NCI-H2171 (cell line): Measurements from ENCODE around the gene MAN2B2.

Experiments used
- DNase-seq: peaks from one replicate; lab custom pipeline; 2025; lab: John Stamatoyannopoulos, UW

The MAN2B2 gene

DNA sequence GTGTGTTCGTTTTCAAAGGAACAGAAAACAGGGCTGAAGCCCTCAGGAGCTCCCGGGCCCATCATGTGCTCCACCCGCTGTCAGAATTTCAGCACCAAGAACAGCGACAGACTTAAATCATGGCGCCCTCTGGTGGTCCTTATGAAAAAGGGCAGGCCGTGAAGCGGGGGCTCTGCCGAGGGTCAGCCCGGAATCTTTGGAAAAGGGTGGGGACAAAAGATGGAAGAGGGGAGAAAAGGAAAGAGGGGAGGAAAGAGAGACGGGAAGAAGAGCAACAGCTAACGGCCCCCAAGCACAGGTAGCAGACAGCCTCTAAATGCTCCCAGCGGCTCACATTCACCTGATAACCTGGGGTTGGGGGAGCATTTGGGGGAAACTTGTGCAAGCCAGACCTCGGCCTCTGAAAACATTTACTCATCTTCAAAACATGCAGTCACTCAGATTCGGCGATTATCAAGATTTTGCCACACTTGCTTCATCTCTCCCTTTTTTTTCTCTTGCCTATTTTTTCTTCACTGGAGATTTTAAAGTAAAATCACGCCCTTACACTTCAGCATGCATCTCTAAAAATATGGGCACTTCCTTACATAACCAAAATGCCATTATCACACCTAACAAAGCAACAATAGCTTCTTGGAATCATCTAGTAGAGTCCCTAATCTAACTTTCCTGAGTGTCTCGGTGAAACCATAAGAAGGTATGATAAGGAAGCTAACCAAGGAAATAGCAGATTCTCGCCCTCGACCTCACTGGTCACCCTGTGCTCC lies 28.1 kb upstream of the MAN2B2 start:
- peak; percentile 43 for DNase-seq

DNA sequence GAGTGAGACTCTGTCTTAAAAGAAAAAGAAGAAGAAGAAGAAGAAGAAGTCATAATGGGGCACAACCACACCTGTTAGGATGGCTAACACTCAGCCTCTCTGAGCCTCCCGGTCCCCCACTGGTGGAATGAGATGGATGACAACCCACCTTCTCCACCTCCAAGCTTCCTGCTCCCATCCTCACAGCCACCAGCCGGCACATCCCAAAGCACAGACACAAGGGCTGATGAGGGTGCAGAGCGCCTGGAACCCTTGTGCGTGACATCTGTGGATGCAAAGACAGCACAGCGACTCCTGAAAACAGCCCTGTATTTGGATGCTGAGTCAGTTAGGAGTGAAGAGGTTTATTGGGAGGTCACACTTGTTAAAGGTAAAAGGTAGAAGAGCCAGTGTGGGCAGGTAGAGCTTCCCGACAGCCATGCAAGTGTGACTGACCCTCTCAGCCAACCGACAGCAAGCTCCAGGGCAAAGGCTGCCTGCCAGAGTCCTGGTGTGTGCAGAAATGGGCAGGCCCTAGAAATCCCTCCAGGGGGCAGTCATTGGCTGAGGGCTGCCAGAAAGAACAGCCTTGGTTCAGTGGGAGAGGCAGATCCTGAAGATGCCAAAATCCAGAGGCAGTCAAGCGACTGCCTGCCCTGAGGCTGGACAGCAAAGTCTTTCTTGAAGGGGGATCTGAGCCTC lies 26.6 kb upstream of the MAN2B2 start:
- DNase-seq = no peak

DNA sequence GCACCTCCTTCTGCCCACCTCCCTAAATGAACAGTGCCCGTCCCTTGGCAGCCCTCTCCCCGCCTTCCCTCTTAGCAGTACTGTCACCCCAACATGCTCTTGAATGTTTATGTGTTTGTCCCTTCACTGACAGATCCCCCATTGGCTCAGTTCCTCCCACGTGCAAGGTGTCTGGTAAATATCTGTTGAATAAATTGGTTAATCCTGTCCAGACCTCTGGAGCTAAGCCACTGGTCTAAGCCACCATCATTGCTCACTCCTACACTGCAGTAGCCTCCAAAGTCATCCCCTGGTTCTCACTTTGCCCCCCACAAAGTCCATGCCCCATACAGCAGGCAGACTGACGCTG lies 26.1 kb upstream of the MAN2B2 start:
- DNase-seq = no peak

DNA sequence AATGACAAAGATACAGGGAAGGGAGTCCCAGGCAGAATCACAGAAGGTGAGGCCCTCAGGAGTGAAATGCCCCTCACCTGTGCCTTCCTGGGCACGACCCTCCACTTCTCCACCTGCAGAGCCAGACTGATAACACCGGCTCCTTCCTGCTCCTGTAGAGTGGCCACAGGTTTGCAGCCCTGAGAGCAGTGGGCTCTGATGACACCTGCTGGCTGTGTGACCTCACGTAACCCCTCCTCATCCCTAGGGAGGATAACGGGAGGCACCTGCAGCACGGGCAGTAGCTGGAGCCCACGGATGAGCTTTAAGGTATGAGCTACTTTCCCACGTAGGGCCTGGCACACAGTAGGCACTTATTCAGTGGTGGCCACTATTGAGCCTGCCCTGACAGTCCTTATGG lies 25.5 kb upstream of the MAN2B2 start:
- no peak for DNase-seq

DNA sequence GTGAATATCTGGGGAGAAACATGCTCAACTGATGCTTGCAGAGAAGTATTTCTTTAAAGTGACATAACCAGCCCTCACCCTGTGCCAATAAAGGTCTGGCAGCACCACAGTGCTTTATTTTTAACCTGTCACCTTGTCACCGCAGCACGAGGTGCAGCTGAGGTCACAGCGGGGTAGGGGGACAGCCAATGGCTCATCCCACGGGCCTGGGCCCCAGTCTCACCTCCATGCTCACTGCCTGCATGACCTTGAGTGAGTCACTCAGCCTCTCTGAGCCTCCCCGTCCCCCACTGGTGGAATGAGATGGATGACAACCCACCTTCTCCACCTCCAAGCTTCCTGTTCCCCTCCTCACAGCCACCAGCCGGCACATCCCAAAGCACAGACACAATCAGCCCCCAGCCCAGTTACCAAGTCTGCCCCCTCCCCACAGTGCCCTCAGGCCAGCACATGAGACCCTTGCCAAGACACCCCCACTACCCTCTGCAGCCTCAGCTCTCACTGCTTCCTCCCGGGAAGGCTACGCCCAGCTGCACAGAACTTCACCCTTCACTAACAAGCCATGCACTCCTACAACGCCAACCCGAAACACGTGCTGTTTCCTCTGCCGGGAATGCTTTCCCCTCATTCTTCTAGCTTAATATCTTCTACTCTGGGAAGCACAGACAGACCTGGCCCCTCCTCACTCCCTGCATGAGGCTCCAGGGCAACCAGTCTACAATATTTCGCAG lies 24.9 kb upstream of the MAN2B2 start:
- DNase-seq = no peak

DNA sequence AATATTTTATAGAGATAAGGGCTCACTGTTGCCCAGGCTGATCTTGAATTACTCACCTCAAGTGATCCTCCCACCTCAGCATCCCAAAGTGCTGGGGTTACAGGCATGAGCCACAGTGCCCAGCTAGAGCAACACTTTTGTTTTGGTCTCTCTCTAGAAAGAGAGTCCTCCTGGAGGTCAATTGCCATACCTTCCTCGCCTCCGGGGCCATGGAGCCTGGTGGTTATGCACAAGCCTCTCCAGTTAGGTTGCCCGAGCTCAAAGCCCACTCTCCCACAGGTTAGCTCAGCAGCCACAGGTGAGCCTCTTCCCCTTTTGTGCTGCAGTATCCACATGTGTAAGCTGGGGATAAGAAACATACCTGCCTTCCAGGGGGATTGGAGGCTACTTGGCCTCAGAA lies 24.2 kb upstream of the MAN2B2 start:
- no peak for DNase-seq

DNA sequence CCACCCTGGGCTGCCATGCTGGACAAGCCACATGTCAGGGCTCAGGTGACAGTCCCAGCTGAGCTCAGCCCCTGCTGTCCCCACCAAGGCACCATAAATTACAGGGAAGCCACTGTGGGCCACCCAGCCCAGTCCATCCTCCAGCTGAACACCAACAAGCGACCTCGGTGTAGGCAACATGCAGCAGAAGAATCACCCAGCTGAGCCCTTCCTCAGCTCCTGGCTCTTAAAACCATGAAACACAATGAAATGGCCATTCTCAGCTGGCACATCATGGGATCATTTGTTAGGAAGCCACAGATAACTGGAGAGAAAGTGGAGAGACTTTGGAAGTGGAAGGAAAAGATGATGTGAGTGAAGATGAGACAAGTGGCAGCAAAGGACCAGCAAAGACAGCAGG lies 23.3 kb upstream of the MAN2B2 start:
- no peak for DNase-seq

DNA sequence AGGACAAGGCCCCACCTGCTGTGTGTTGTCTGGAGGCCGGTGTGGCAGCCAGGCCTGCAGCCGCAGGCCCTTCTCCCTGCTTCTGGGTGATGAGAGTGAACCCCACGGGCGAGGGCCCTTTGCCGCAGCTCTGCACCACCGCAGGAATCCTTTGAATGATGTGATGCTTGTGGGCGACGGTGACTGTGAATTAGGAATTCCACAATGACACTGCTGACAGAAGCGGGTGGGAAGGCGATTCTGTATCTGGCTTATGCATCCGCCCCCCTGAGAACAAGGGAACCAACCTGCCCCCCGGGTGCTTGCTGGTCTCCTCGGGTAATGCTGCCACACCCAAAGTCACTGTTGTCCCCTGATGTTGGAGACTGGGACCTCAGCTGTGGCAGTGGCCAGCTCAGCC lies 19.5 kb upstream of the MAN2B2 start:
- no peak for DNase-seq

DNA sequence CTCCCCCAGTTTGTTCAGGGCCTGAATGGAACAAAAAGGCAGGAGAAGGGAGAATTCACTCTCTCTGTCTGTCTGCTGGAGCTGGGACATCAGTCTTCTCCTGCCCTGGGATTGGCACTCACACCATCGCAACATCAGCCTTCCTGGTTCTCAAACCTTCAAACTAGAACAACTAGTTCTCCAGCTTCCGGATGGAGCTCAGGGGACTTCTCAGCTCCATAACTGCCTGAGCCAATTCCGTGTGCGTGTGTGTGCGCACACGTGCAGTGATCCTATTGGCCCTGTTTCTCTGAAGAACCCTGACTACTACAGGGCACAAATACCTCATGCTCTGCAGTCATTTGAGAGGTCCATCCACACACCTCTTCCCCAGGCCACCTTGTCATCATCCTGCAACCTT lies 18.7 kb upstream of the MAN2B2 start:
- no peak for DNase-seq

DNA sequence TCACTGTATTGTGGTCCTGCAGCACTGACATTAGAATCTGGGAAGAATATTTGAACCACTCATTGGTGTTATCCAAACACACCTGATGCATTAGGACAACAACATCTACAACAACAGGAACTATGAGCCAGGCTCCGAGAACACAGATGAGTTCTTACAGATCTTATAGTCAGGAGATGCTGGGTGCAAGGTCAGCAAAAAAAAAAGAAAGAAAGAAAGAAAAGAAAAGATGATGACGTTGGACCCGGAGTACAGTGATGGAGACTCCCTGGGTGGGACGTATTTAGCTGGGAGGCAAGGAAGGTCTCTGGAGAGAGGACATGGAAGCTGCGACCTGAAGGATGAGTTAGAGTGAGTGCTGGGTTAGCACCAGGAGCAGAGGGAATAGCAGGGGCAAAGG lies 17.8 kb upstream of the MAN2B2 start:
- no peak for DNase-seq

DNA sequence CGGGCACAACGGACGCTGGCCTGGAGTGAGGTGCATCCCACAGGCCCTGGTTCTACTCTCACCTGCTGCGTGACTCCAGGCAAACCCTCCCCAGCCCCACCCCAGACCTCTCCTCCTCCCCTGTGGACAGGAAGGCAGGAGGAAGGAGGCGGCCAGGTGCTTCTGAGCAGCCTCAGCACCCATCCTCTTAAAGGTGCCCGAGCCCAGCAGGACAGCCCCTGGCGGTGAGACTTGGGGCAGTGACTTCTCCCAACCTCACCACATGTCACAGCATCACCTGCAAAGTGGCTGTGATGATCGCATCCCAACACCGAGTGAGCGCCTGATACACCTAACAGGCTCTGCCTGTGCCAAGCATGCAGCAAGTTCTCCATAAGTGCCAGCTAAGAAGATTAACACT lies 17.1 kb upstream of the MAN2B2 start:
- no peak for DNase-seq

DNA sequence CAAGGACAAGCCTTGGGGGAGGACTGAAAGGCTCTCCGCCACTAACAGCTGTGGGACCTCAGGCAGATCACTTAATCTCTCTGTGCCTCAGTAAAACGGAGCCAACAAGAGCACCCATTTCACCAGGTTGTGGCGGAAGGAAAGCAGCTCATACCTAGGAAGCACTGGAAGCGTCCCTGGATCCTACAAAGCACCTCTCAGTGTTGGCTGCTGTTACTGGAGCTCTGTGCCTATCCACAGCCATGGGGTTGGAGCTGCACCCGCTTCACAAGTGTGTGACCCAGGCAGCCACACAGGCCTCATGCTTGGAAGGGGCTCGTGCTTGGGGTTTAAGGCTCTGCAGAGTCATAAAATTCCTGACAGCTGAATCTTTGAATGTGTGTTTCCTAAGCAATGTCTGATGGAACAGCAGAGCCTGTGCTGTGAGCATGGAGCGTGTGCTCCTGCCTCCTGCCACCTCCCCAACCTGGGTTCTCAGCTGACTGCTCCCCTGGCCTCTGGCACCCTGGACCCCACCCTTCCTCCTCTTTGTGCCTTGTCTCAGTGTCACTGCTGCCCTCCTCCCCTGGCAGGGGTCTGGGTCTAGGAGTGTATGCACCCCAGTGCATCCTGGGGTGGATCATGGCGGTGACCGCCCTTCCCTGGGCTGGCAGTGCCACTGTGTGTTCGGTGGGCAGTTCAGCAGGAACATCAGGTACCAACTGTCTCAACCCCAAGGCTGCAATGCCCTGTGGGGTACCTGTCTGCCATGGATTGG lies 14.4 kb upstream of the MAN2B2 start:
- DNase-seq = no peak

DNA sequence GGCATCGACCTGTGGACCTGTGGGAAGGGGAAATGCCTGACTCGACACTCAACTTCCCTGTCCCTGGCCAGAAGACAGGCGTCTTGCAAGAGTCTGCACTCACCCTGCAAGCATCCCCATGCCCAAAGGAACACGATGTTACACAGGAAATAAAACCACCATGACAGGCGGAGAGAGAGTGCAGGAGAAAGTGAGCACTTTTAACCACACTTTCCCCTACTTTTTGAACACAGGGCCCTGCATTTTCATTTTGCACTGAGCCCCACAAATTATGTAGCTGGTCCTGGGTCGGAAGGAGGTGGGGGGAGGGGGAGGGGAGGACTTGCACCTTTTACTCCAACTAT lies 13.8 kb upstream of the MAN2B2 start:
- DNase-seq = no peak

DNA sequence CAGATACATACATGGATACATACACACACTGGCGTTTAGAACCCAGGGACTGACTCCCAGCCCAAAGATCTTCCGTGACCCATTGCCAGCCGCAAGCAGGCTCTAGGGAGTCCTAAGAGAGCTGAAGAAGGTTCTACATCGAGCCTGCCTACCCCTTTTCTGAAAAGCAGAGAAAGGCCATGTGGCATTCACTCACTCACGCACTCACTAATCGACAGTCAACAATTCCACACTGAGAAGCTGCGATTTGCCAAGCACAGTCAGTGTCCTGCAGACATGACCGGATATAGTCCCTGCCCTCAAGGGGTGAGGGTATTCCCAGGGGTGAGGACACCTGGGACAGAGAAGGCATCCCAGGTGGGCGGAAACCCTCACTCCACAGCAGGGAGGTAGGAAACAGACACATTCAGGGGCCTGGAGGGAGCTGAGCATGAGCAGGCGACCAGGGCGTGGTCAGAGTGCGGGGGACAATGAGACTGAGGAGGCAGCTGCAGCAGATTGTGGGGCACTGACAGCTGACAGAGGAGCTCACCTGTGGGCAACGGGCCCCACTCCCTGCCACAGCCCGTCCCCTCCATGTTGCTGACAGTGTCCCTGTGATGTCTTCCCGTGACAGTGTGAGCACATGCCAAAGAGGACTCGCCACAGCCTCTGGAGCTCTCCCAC lies 13.2 kb upstream of the MAN2B2 start:
- DNase-seq = no peak

DNA sequence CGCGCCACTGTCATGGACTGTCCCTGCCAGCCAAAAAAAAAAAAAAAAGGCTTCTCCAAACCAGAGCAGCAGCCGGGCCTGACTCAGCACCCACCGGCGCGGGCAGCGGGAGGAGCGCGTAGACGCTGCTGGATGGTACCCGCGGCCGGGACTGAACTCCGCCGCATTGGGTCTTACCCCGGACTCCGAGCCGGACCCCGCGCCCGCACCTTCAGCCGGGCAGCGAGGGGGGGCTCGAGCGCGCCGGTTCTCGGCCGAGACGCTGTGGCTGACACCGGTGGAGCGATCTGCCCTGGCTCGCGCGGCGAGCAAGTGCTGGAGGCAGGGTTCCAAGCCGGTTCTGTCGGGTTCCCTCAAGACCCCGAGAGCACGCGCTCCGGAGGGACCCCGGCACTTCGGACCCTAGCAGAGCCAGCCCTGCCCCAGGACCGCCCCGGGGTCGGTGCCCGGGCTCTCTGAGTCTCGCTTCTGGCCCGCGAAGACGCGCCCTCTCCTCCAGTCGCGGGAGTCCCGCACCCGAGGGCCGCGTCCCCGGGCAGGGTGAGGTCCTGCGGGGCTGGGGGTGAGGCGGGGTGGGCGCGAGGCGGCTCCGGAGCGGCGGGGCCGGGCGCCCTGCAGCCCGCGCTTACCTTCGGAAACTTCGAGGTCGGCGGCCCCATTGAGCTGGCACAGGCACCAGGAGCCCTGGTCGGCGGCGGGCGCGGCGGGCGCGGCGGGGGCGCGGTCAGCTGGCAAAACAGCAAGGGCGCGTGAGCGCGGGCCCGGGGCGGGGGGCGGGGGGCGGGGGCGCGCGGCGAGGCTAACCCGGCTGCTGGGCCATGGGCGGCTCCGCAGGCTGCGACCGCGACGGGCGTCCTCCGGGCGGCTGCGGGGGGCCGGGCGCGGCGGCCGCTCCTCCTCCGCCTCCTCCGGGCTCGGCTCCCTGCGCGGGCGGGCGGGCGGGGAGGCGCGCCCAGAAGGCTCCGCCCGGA lies 11.8 kb upstream of the MAN2B2 start:
- DNase-seq = no peak

DNA sequence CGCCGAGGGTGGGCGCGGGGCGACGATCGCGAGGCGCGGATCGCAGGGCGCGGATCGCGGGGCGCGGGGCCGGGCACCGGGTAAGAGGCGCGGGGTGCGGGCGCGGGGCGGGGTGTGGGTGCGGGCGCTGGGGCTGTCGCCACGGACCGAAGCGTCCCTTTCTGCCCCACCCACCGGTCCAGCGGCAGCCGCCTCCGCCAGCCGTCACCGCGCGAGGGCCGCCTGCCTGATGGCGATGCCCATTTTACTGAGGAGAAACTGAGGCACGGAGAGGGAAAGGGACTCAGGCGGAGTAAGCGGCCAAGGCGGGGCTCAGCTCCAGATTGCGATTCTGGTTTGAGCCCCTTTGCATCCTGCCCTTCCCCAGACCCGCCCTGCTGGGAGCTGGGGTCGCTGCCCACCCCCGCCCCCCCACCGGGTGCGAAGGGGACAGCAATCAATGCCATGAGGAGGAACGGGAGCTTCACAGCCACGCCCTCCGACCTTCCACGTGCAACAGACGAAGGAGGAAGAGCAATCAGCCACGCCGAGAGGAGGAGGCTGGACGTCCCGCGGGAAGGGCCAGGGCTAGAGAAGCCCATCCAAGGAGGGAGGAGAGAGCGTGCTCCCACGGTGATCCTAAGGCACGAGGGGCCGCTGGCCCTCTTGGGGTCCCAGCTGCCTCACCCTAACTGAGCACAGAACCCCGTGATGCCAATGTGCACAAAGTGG lies 10.9 kb upstream of the MAN2B2 start:
- DNase-seq = no peak

DNA sequence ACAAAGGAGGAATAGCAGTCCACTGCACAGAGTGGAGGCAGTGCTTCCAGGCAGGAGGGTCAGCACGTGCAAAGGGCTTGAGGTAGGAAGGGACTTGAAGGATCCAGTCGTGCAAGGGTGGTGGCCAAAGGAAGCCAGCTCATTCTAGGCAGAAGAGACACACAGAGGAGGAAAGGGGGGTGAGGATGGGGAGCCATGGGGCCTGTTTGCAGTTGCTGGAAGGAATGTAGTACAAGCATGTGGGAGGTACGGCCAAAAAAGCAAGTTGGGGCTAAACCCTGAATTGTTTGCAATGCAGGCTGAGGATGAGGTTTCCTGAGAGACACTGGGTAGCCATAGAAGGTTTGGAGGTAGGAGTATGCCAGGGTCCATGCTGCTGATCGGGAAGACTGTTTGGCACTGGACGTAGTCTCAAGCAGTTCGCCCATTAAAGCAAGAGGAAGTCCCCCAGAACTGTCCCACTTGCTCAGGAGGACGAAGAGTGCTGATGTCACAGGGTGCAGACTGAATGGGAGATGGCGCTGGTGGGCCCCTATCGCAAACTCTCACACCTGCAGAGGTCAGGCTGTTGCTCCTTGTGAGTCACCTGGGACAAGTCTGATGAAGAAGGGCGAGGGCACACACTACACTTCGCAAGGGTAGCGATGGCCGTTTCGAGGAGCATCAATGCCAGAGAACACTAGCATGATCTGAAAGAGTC lies 9.1 kb upstream of the MAN2B2 start:
- DNase-seq = no peak

DNA sequence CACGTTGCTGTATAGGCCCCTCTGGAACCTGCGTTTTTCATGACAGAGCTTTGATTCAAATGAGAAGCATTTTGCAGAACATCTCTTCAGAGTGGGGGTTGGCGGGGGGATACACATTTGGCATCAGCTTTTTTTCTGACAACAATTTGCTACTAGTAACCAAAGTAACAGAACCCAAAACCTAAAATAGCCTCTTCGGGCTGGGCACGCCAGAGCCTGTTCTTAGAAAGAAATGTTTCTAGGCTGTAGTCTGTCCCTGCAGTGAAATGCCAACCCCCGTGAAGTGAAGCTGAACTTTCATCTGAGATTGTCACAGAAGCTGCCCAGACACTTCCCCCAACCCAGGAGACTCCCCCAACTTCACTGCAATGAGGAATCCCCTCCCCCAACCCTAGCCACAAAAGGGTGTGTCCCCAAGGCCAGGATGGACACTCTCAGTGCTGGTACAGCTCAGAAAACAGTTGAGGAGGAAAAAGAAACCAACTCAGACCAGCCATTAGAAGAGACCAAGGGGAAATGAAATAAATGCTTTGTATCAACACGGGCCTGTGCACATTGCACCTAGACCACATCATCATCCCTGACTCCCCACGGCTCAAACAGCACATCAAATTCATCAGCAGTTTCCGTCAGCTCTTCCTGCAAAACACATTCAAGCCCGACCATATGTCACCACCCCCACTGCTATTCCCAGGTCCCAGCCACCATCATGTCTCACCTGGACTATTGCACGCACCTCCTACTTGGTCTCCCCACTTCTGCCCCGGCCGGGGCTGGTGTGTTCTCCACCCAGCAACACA lies 8.4 kb upstream of the MAN2B2 start:
- DNase-seq = no peak

DNA sequence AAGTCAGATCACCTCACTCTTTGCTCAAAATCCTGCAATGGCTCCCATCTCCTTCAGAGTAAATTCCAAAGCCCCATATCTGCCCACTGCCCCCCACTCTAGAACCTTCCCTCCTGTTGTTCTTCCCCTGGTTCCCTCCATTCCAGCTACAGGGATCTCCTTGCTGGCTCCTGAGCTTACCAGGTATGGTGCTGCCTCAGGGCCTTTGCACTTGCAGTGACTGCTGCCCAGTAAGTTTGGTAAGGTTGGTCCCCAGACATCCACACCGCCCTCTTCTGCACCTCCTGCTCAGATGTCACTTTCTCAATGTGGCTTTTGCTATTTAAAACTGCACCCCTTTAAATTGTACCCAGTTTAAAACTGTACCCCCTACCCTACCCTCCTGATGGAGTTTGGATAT lies 7.8 kb upstream of the MAN2B2 start:
- DNase-seq = no peak
